Dermis blood vessel endothelial cell (primary cell): ENCODE data around the gene KCNQ1. TPM values are rescaled to one million over a fixed set of nuclear protein-coding genes. Genes with fewer than 3 reads are reported as not detected.

Experiments
- DNase-seq: peaks from one replicate; pipeline ENCODE4 v3.0.0; 2010
- total RNA-seq: library from RNA; depleted of rRNA; stranded (reverse); fragments of >200 nt; gene quantifications from 2 replicates; pipeline ENCODE4 v1.2.3, GENCODE V29; 2014

The KCNQ1 gene
- total RNA-seq, 1 donor from 2014 or later, result 0.34 TPM

DNA sequence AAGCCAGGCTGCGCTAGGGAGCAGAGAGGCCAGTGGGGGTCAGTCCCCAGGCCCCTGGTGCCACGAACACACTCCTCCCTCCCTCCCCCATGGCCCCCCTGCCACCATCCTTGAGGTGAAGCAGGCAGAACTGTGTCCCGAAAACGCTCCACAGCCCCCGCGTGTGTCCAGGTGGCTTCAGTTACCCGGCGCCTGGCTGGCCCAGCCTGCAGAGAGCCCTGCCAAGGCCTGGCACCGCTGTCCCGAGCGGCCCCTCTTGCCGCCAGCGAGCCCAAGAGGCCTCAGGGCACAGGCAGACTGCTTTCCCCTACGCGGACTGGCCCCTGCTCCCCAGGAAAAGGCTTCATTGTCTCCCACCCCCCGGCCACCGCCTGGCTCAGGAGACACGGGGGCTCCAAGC lies 413.1 kb downstream of the KCNQ1 start:
- no peak for DNase-seq

- no peak for DNase-seq
These were observed 414.3 kb downstream of the KCNQ1 start for GRCh38 chr11:2858995-2859698.

DNA sequence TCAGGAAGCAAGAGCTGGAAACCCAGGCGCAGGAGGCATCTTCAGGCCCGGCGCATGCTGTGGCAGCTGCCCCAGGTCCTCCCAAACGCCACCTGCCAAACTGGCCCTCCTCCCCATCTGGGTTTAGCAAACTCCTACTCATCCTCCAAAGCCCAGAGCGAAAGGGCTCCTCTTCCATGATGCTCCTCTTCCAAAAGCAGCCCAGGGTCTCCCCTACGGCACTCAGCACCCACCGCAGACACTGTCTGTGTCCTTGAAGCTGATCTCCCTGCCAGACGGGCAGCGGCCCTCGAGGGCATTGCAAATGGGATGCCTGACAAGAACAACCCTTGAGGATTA lies 414.9 kb downstream of the KCNQ1 start:
- no peak for DNase-seq

GRCh38 chr11:2860636-2861035 lies 415.8 kb downstream of the KCNQ1 start:
- no peak for DNase-seq

- DNase-seq, result no peak
These were observed 417.8 kb downstream of the KCNQ1 start for GRCh38 chr11:2862395-2863275.

DNA sequence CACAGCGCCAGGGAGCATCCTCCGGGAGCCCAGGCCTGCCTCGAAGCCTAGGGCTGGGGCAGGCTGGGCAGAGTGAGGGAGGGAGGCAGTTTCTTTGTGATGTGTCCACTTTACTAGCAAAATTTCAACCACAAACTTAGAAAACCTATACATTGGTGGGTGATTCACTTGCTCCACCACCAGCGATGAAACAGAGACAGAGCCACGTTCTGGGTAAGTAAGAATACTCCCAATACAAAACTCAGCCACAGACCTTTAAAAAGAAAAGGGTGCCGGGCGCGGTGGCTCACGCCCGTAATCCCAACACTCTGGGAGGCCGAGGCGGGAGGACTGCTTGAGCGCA lies 418.4 kb downstream of the KCNQ1 start:
- DNase-seq, result no peak

DNA sequence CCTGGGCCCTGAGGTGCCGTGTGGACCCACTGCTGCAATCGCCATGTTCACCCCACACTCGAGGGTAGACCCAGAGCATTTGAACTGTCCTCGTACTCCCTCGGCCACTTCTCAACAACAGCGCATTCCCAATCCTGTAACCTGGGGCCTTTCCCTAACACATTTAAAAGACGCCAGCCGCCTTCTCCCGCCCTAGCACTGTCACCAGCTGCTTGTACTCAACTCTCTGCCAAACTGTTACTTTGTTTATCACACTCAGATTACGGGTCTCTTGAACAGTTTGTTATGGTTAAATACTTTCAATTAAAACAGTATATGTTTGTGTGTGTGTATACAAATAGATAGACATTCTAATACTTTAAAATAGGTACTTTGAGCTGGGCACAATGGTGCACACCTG lies 420.1 kb downstream of the KCNQ1 start:
- no peak for DNase-seq

DNA sequence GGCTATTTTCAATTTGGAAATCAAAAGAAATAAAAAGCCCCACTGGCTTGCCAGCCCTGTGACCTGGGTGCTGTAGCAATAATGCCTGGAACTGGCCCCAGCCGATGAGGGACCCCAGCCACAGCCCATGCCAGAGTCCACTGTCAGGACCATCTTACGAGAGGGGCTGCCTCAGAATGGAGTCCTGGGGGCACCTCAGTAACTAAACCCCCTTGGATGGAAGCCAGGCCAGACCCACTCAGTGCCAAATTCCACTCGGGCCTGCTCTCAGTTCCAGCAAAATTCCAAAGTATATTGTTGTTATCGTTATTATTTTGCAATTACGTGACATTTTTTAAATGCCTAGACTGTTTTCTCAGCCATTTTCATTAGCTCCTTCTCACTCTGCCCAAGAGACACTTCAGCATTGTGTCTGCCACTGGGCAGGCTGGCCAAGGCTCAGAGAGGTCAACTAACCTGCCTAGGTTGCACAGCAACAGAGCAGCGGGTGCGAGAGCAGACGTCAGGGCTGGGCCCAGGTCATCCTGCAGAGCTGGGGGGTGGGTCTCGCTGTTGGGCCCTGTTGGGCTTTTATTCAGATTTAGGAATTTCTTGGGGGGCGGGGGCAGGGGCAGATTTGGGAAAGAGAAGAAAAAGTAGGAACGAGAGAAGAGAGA lies 421.2 kb downstream of the KCNQ1 start:
- no peak for DNase-seq

DNA sequence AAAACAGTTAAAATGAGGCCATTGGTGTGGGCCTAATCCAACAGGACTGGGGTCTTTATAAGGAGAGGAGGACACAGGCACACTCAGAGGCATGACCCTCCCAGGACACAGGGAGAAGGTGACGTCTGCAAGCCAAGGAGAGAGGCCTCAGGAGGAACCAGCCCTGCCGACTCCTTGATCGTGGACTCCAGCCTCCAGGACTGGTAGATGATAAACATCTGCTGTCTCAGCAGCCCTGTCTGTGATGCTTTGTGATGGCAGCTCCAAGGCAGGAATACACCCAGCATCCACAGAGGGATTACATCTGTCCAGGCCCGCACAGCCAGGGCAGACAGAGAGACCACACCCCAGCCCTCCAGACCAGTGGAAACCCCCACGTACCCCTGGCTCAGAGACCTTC lies 422.3 kb downstream of the KCNQ1 start:
- no peak for DNase-seq

- DNase-seq, result peak; percentile 27
These were observed 423.1 kb downstream of the KCNQ1 start for GRCh38 chr11:2867722-2868505.

GRCh38 chr11:2868506-2869133 lies 423.8 kb downstream of the KCNQ1 start:
- DNase-seq, result no peak

DNA sequence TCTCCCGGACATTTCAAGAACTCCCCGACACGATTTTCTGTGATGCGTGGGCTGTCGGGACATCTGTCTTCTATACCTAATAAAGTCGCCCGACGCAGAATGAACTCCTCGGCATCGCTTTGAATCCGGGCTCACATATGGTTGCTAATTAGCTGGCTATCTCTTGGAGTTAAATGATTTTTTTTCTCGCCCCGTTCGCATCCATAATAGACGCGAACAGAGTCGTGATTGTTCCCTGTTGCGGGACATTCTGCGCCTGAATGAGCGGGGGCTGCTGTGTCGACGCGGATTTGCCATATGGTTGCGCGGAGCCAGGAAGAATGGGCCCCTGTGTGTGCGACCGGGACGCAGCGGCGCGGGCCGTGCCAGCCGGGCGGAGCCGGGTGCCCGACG lies 424.3 kb downstream of the KCNQ1 start:
- DNase-seq, result no peak

- no peak for DNase-seq
These were observed 425.0 kb downstream of the KCNQ1 start for GRCh38 chr11:2869561-2870427.

DNA sequence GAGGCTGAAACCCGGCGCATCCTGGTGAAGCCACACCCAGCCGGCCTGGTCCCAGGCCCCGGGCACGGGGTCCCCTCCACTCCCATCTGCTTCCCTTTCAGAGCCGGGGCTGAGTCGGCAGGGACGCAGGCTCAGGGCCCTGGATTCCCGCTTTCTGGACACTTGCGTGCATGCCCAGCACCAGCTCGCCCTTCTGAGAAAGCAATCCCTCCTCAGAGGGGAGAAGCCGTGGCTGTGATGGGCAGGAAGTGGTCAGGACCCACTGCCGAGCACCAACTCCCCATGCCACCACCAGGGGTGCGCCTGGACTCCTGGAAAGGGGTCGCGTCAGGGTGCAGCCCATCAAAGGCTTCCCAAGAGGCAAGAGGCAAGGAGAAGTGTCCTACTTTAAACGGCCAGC lies 425.7 kb downstream of the KCNQ1 start:
- DNase-seq, result no peak

DNA sequence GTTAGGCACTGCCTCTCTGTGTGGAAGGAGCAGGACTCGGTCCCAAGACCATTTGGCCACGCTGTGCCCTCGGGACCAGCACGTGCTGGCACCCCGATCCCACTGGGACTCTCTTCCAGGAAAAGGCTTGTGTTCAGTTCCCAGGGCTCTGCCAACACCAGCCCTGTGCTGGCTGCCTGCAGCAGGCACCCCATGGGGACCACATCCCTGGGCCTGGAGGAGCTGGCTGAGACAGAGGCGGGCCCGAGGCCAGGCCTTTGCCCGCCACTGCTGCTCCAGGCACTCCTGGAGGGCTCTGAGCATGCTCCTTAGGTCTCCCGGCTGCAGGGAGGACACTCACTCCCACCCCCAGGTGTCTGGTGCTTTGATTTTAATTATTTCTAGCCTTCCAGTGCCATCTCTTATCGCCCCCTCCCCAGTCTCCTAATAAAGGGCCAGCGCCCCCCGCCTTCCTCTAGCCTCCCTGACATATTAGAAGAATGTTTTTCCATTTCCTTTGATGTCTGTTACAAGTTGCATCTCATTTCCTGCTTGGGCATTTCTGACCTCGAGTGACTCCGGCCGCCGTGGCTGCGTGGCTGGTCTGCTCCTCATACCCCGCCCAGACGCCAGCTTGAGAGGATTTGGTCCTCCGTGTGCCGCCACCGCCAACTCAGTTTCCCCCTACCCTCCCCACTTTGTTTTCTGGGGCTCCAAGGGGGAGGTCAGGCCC lies 426.3 kb downstream of the KCNQ1 start:
- DNase-seq, result no peak

- no peak for DNase-seq
These were observed 430.2 kb downstream of the KCNQ1 start for GRCh38 chr11:2874963-2875362.

DNA sequence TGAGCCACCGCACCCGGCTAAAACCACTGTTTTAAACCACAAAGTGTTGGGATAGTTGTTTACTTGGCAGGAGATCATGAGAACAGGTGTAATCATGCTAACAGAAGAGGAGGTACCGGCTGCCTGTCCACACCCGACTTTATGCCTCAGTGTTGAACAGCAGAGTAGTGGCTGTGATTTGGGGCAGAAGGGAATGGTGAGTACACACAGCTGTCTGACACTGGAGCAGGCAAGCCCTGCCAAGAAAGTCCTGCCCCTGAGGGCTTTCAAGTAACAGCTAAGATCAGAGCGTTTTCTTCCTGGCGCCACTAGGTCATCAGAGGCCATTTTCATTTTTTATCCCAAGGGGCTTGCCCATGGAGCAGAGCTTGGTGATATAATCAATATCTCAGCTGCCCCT lies 432.7 kb downstream of the KCNQ1 start:
- no peak for DNase-seq

GRCh38 chr11:2878782-2879181 lies 434.0 kb downstream of the KCNQ1 start:
- no peak for DNase-seq

DNA sequence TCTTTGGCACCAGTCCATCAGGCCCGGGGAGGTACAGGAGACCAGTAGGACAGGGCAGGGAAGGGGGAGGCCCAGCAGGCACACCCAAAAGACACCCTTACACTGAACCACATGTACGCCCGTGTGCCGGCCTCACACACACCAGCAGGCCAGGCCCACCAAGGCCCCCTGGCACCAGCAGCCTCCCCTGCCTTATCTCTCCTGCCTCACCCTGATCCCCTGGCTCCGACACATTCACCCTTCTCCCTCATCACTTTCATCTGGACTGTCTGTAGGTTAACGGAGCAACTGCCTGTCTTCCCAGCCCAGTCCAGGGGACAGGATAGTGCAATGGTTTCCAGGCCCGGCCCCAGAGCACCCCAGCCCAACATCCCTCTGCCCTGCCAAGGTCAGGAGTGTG lies 435.8 kb downstream of the KCNQ1 start:
- no peak for DNase-seq

GRCh38 chr11:2881076-2881980 lies 436.5 kb downstream of the KCNQ1 start:
- no peak for DNase-seq
